ENCODE measurements around the gene CCR8. TPM values are rescaled to one million over a fixed set of nuclear protein-coding genes. Genes with fewer than 3 reads are reported as not detected.
A peak's percentile ranks its signal among the peaks of the same experiment; 100 is the strongest.

CCR8 gene
- total and polyA plus RNA-seq, 7 donors: not detected

GRCh38 chr3:39282057-39282456 is 47.5 kb upstream of the CCR8 start:
- Histone ChIP-seq H3K27me3 (ENCODE audit: insufficient read depth in 3 of 3, low read length in 2 of 3) (no peaks in the 10 kb centered on the region), H3K4me1 (peaks cover 19% of the 10 kb centered on the region), H3K9me3 (no peaks in the 10 kb centered on the region), H3K4me3 (no peak overlapping the region), H3K36me3 (ENCODE audit: insufficient read depth in 1 of 2, low read depth in 1 of 2) (no peaks in the 10 kb centered on the region), H3K27ac (no peak overlapping the region)
- no peak for ATAC-seq
- 62 to 83% (median 76%) methylated on average over 6 of the region's 6 CpGs for WGBS, 3 donors
- no peak for TF ChIP-seq CTCF (IDR thresholded peaks at IDR 0.05)
- intact Hi-C loops (cut with DNase I): no loop called here
- no peak for DNase-seq

GRCh38 chr3:39284457-39284881 is 45.0 kb upstream of the CCR8 start:
- no peak for ATAC-seq
- Histone ChIP-seq H3K27ac (no peak overlapping the region), H3K9me3 (no peaks in the 10 kb centered on the region), H3K4me3 (no peak overlapping the region), H3K36me3 (ENCODE audit: insufficient read depth in 1 of 2, low read depth in 1 of 2) (no peaks in the 10 kb centered on the region), H3K27me3 (ENCODE audit: insufficient read depth in 3 of 3, low read length in 2 of 3) (no peaks in the 10 kb centered on the region), H3K4me1 (peaks cover 26% of the 10 kb centered on the region)
- intact Hi-C loops (cut with DNase I): no loop called here
- no peak for DNase-seq
- 55 to 71% (median 61%) methylated on average over 5 of the region's 5 CpGs for WGBS, 3 donors
- TF ChIP-seq CTCF (IDR thresholded peaks at IDR 0.05): no peak

- peaks cover 19% of the 10 kb centered on the region for H3K4me1 ChIP-seq
- no peaks in the 10 kb centered on the region for H3K9me3 ChIP-seq
- no peaks in the 10 kb centered on the region for H3K36me3 ChIP-seq (ENCODE audit: insufficient read depth in 1 of 2, low read depth in 1 of 2)
- TF ChIP-seq CTCF (IDR thresholded peaks at IDR 0.05): no peak
- ATAC-seq (no peak), DNase-seq (no peak)
- no peaks in the 10 kb centered on the region for H3K27me3 ChIP-seq (ENCODE audit: insufficient read depth in 3 of 3, low read length in 2 of 3)
- no peak overlapping the region for H3K27ac ChIP-seq
- H3K4me3 ChIP-seq: no peak overlapping the region
- intact Hi-C loops (cut with DNase I): loop anchor here (5.0 kb wide), 4 partner anchors 78 to 158 kb away; partner anchors contain the start of gene XIRP1 (in 1 of the 2)
These were observed 44.2 kb upstream of the CCR8 start for GRCh38 chr3:39285332-39285731.

- no peak for ATAC-seq
- Histone ChIP-seq H3K9me3 (no peaks in the 10 kb centered on the region), H3K36me3 (ENCODE audit: insufficient read depth in 1 of 2, low read depth in 1 of 2) (no peaks in the 10 kb centered on the region), H3K4me1 (peaks cover 15% of the 10 kb centered on the region), H3K27me3 (ENCODE audit: insufficient read depth in 3 of 3, low read length in 2 of 3) (no peaks in the 10 kb centered on the region), H3K4me3 (no peak overlapping the region), H3K27ac (peak overlapping the region; percentile 83)
- DNase-seq: no peak
- WGBS, 3 donors: 63 to 79% (median 65%) methylated on average over 3 of the region's 3 CpGs
- TF ChIP-seq CTCF (IDR thresholded peaks at IDR 0.05): no peak
- intact Hi-C loops (cut with DNase I): loop anchor here (5.0 kb wide), 4 partner anchors 79 to 159 kb away; partner anchors contain the start of gene XIRP1 (in 1 of the 2)
These were observed 42.7 kb upstream of the CCR8 start for GRCh38 chr3:39286771-39287170.
